ENCODE measurements around the gene TMEM135. TPM values are rescaled to one million over a fixed set of nuclear protein-coding genes. Genes with fewer than 3 reads are reported as not detected.

The TMEM135 gene
- total RNA-seq, 1 donor: 35.8 TPM

DNA sequence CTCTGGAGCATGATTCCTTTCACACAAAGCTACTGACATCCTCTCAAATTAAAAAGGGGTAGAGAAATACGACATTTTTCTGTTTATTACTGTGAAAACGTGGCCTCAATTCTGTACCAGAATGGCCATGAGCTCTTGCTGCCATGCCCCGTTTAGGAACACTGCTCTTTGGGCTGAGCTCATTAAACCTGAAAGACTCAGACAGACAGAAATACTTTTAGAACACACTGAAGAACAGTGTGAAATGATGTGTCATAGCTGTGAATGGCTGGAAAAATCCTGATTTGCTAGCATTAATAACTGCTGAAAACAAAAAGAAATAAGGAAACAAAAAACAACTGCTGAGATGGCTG lies 32.2 kb upstream of the TMEM135 start:
- H3K4me3 ChIP-seq (ENCODE audit: insufficient read depth, low read length): no peak overlapping the region
- no peak overlapping the region for H3K4me2 ChIP-seq (ENCODE audit: insufficient read depth, low read length)
- TF ChIP-seq CTCF (IDR thresholded peaks at IDR 0.05; ENCODE audit: extremely low read depth, low read depth, low read length): no peak
- no peak overlapping the region for H3K27ac ChIP-seq (ENCODE audit: low read depth, low read length)
- H3K36me3 ChIP-seq (ENCODE audit: insufficient read depth, low read length): no peaks in the 10 kb centered on the region
- H4K20me1 ChIP-seq (ENCODE audit: insufficient read depth, low read length): no peaks in the 10 kb centered on the region
- no peaks in the 10 kb centered on the region for H3K9me3 ChIP-seq (ENCODE audit: low read depth, low read length)
- H3K79me2 ChIP-seq (ENCODE audit: insufficient read depth, low read length): no peaks in the 10 kb centered on the region
- DNase-seq (ENCODE audit: insufficient read length, low spot score, missing footprints): no peak
- no peaks in the 10 kb centered on the region for H3K27me3 ChIP-seq (ENCODE audit: insufficient read depth, low read length)
- H3K4me1 ChIP-seq (ENCODE audit: insufficient read depth, low read length): peaks cover 7% of the 10 kb centered on the region
- no peak overlapping the region for H2AFZ ChIP-seq (ENCODE audit: low read length)

- H4K20me1 ChIP-seq (ENCODE audit: insufficient read depth, low read length): no peaks in the 10 kb centered on the region
- DNase-seq (ENCODE audit: insufficient read length, low spot score, missing footprints): no peak
- H3K4me3 ChIP-seq (ENCODE audit: insufficient read depth, low read length): no peak overlapping the region
- H3K4me1 ChIP-seq (ENCODE audit: insufficient read depth, low read length): peaks cover 7% of the 10 kb centered on the region
- TF ChIP-seq CTCF (IDR thresholded peaks at IDR 0.05; ENCODE audit: extremely low read depth, low read depth, low read length): no peak
- H2AFZ ChIP-seq (ENCODE audit: low read length): no peak overlapping the region
- H3K27me3 ChIP-seq (ENCODE audit: insufficient read depth, low read length): no peaks in the 10 kb centered on the region
- no peak overlapping the region for H3K4me2 ChIP-seq (ENCODE audit: insufficient read depth, low read length)
- no peaks in the 10 kb centered on the region for H3K36me3 ChIP-seq (ENCODE audit: insufficient read depth, low read length)
- H3K79me2 ChIP-seq (ENCODE audit: insufficient read depth, low read length): no peaks in the 10 kb centered on the region
- H3K27ac ChIP-seq (ENCODE audit: low read depth, low read length): no peak overlapping the region
- no peaks in the 10 kb centered on the region for H3K9me3 ChIP-seq (ENCODE audit: low read depth, low read length)
Measured at GRCh38 chr11:87006035-87006434, 31.7 kb upstream of the TMEM135 start.

GRCh38 chr11:87007963-87008362 lies 29.8 kb upstream of the TMEM135 start:
- H3K27ac ChIP-seq (ENCODE audit: low read depth, low read length): no peak overlapping the region
- H4K20me1 ChIP-seq (ENCODE audit: insufficient read depth, low read length): no peaks in the 10 kb centered on the region
- no peak overlapping the region for H3K4me3 ChIP-seq (ENCODE audit: insufficient read depth, low read length)
- H3K4me2 ChIP-seq (ENCODE audit: insufficient read depth, low read length): no peak overlapping the region
- H3K27me3 ChIP-seq (ENCODE audit: insufficient read depth, low read length): no peaks in the 10 kb centered on the region
- no peaks in the 10 kb centered on the region for H3K36me3 ChIP-seq (ENCODE audit: insufficient read depth, low read length)
- H3K4me1 ChIP-seq (ENCODE audit: insufficient read depth, low read length): peaks cover 7% of the 10 kb centered on the region
- DNase-seq (ENCODE audit: insufficient read length, low spot score, missing footprints): peak; percentile 57
- no peak overlapping the region for H2AFZ ChIP-seq (ENCODE audit: low read length)
- no peaks in the 10 kb centered on the region for H3K9me3 ChIP-seq (ENCODE audit: low read depth, low read length)
- no peaks in the 10 kb centered on the region for H3K79me2 ChIP-seq (ENCODE audit: insufficient read depth, low read length)
- no peak for TF ChIP-seq CTCF (IDR thresholded peaks at IDR 0.05; ENCODE audit: extremely low read depth, low read depth, low read length)

- no peak for DNase-seq (ENCODE audit: insufficient read length, low spot score, missing footprints)
- Histone ChIP-seq H3K4me1 (ENCODE audit: insufficient read depth, low read length) (peaks cover 7% of the 10 kb centered on the region), H3K27ac (ENCODE audit: low read depth, low read length) (no peak overlapping the region), H3K4me3 (ENCODE audit: insufficient read depth, low read length) (no peak overlapping the region), H2AFZ (ENCODE audit: low read length) (no peak overlapping the region), H4K20me1 (ENCODE audit: insufficient read depth, low read length) (no peaks in the 10 kb centered on the region), H3K36me3 (ENCODE audit: insufficient read depth, low read length) (no peaks in the 10 kb centered on the region), H3K9me3 (ENCODE audit: low read depth, low read length) (no peaks in the 10 kb centered on the region), H3K79me2 (ENCODE audit: insufficient read depth, low read length) (no peaks in the 10 kb centered on the region), H3K27me3 (ENCODE audit: insufficient read depth, low read length) (no peaks in the 10 kb centered on the region), H3K4me2 (ENCODE audit: insufficient read depth, low read length) (no peak overlapping the region)
- TF ChIP-seq CTCF (IDR thresholded peaks at IDR 0.05; ENCODE audit: extremely low read depth, low read depth, low read length): no peak
Measured at GRCh38 chr11:87012089-87012488, 25.6 kb upstream of the TMEM135 start.

Data from osteoblast (primary cell).